Activated CD4-positive, CD25-positive, alpha-beta regulatory T cell treated with anti-CD3 and anti-CD28 coated beads, Interleukin-2, amount 50 U/mL, for 72 hours (primary cell): ENCODE results near the gene IPO5.
"Not testable (repeated sequence)": the region's sequence is repeated elsewhere in the genome, so short reads cannot be mapped to it uniquely, and the experiment has no call there.

Source experiments
- DNase-seq: peaks from one replicate; pipeline ENCODE4 v3.0.0; 2021

Gene IPO5

GRCh38 chr13:98019186-98019585 is 65.7 kb downstream of the IPO5 start:
- no peak for DNase-seq

GRCh38 chr13:98020271-98020670 is 66.8 kb downstream of the IPO5 start:
- DNase-seq: no peak

- DNase-seq: no peak
Observed at GRCh38 chr13:98022210-98022609, 68.7 kb downstream of the IPO5 start.

GRCh38 chr13:98025480-98026025 is 72.1 kb downstream of the IPO5 start:
- no peak for DNase-seq

- DNase-seq: no peak
Observed at GRCh38 chr13:98026457-98026857, 73.0 kb downstream of the IPO5 start.

- DNase-seq: no peak
Observed at GRCh38 chr13:98032168-98032567, 78.7 kb downstream of the IPO5 start.

GRCh38 chr13:98033277-98034247 is 80.1 kb downstream of the IPO5 start:
- DNase-seq: no peak

- DNase-seq: no peak
Observed at GRCh38 chr13:98035373-98035772, 81.9 kb downstream of the IPO5 start.

GRCh38 chr13:98036564-98037302 is 83.3 kb downstream of the IPO5 start:
- not testable (repeated sequence) for DNase-seq

GRCh38 chr13:98039261-98039660 is 85.8 kb downstream of the IPO5 start:
- DNase-seq: no peak

- DNase-seq: no peak
Observed at GRCh38 chr13:98039964-98040363, 86.5 kb downstream of the IPO5 start.

- no peak for DNase-seq
Observed at GRCh38 chr13:98041081-98041820, 87.8 kb downstream of the IPO5 start.

GRCh38 chr13:98044301-98044700 is 90.8 kb downstream of the IPO5 start:
- DNase-seq: no peak

GRCh38 chr13:98047785-98048184 is 94.3 kb downstream of the IPO5 start:
- DNase-seq: not testable (repeated sequence)

GRCh38 chr13:98048265-98048664 is 94.8 kb downstream of the IPO5 start:
- no peak for DNase-seq

- no peak for DNase-seq
Observed at GRCh38 chr13:98050041-98050466, 96.6 kb downstream of the IPO5 start.

GRCh38 chr13:98052412-98052811 is 98.9 kb downstream of the IPO5 start:
- no peak for DNase-seq

GRCh38 chr13:98054301-98054700 is 100.8 kb downstream of the IPO5 start:
- no peak for DNase-seq

- DNase-seq: no peak
Observed at GRCh38 chr13:98055623-98056022, 102.1 kb downstream of the IPO5 start.

GRCh38 chr13:98056839-98057410 is 103.5 kb downstream of the IPO5 start:
- DNase-seq: no peak

GRCh38 chr13:98059276-98059675 is 105.8 kb downstream of the IPO5 start:
- no peak for DNase-seq

- DNase-seq: no peak
Observed at GRCh38 chr13:98060282-98060681, 106.8 kb downstream of the IPO5 start.

GRCh38 chr13:98065468-98065867 is 112.0 kb downstream of the IPO5 start:
- no peak for DNase-seq
